GM12878 (cell line): Measurements from ENCODE around the gene HNF4A. TPM values are rescaled to one million over a fixed set of nuclear protein-coding genes. Genes with fewer than 3 reads are reported as not detected.

Source experiments
- ATAC-seq: fragments of 200-7000 bp; cut with Tn5 transposase; 3 replicates; pipeline ENCODE4 v1.9.1; 2020; ENCODE audit warnings: mild to moderate bottlenecking, moderate library complexity
- BruUV-seq: library from RNA; stranded (reverse); fragments of 400-500 nt; replicated peaks from 2 replicates; lab custom pipeline; 2021; lab: Mats Ljungman, UMichigan
- CTCF ChIA-PET: fragments of 300-600 bp; sonication (Branson Sonifier 250); formaldehyde crosslinking; extraction: SDS; loops from one replicate; lab custom pipeline; 2021; ENCODE audit warnings: inconsistent platforms; lab: Yijun Ruan, JAX
- POLR2A ChIA-PET: fragments of 350-600 bp; formaldehyde crosslinking; extraction: SDS; loops from one replicate; lab custom pipeline; 2021; ENCODE audit warnings: inconsistent platforms; lab: Charles Lee
- RAD21 ChIA-PET: fragments of 300-600 bp; sonication (Branson Sonifier 250); formaldehyde crosslinking; loops from one replicate; lab custom pipeline; 2023; ENCODE audit warnings: antibody characterized with exemption; ENCODE audit not compliant: unreplicated experiment; lab: Charles Lee
- SMC1A ChIA-PET: fragments of 300-600 bp; sonication (Branson Sonifier 250); formaldehyde crosslinking; loops from one replicate; lab custom pipeline; 2023; ENCODE audit not compliant: unreplicated experiment, uncharacterized antibody; lab: Charles Lee
- DNase-seq: peaks from one replicate; pipeline ENCODE4 v3.0.0-alpha.2; 2011; ENCODE audit warnings: low read depth, low spot score
- FAIRE-seq: peaks from 3 replicates; lab custom pipeline; 2011; peaks lifted over from hg19 to GRCh38; lab: Jason Lieb, UNC
- H2AFZ ChIP-seq: 2 replicates; pipeline ENCODE4 v1.6.0; 2011; ENCODE audit warnings: low read depth, low read length, control low read depth; ENCODE audit not compliant: control insufficient read depth
- H3K27ac ChIP-seq: 2 replicates; pipeline ENCODE4 v1.5.1; 2011; ENCODE audit warnings: control low read depth; ENCODE audit not compliant: control insufficient read depth, insufficient read depth
- H3K27me3 ChIP-seq, 2 experiments: replicated peaks in 1 of 2; 2 replicates each; pipeline versions ENCODE4 v1.6.0 to v1.6.1; 2011; ENCODE audit warnings: low read length in 1 of 2; ENCODE audit not compliant: control insufficient read depth in 2 of 2, insufficient read depth in 2 of 2
- H3K36me3 ChIP-seq, 2 experiments: 2 replicates each; pipeline ENCODE4 v1.5.1; 2011; ENCODE audit warnings: low read length in 1 of 2; ENCODE audit not compliant: control insufficient read depth in 2 of 2, insufficient read depth in 2 of 2
- H3K4me1 ChIP-seq: 2 replicates; pipeline ENCODE4 v1.6.1; 2011; ENCODE audit warnings: mild to moderate bottlenecking, low read length, moderate library complexity, mixed read lengths; ENCODE audit not compliant: control insufficient read depth, insufficient read depth
- H3K4me2 ChIP-seq: 2 replicates; pipeline ENCODE4 v1.6.0; 2011; ENCODE audit warnings: control low read depth; ENCODE audit not compliant: control insufficient read depth, insufficient read depth
- H3K4me3 ChIP-seq: fragments of 200-600 bp; sonication (generic); 2 replicates; pipeline ENCODE4 v1.5.1; 2016
- H3K79me2 ChIP-seq: 2 replicates; pipeline ENCODE4 v1.6.0; 2011; ENCODE audit warnings: low read length; ENCODE audit not compliant: control insufficient read depth, insufficient read depth
- H3K9ac ChIP-seq: 2 replicates; pipeline ENCODE4 v1.8.0; 2011; ENCODE audit warnings: low read length, control low read depth, mixed read lengths; ENCODE audit not compliant: control insufficient read depth, insufficient read depth
- H3K9me3 ChIP-seq: replicated peaks from 3 replicates; pipeline ENCODE4 v1.5.1; 2011; ENCODE audit warnings: mild to moderate bottlenecking, low read length; ENCODE audit not compliant: control insufficient read depth, insufficient read depth
- H4K20me1 ChIP-seq: 2 replicates; pipeline ENCODE4 v1.6.0; 2011; ENCODE audit not compliant: control insufficient read depth, insufficient read depth
- BMI1 ChIP-seq: fragments of 450-650 bp; IDR thresholded peaks from 2 replicates; pipeline ENCODE4 v1.6.1; 2016; ENCODE audit warnings: mild to moderate bottlenecking, moderate library complexity, borderline replicate concordance
- BRCA1 ChIP-seq: IDR thresholded peaks from 2 replicates; pipeline ENCODE4 v1.6.1; 2011; ENCODE audit warnings: low read depth, low read length, improper control_type of control experiment
- MEF2A ChIP-seq: IDR thresholded peaks from 2 replicates; pipeline ENCODE4 v1.6.1; 2011; ENCODE audit warnings: low read depth, mild to moderate bottlenecking, low read length, moderate library complexity; ENCODE audit not compliant: insufficient read depth
- NR2C1 ChIP-seq: fragments of 450-650 bp; IDR thresholded peaks from 2 replicates; pipeline ENCODE4 v1.6.1; 2017; ENCODE audit warnings: antibody characterized with exemption, mild to moderate bottlenecking, moderate library complexity
- POLR2A ChIP-seq: IDR thresholded peaks from 2 replicates; pipeline ENCODE4 v1.6.1; 2011; ENCODE audit warnings: low read depth, mild to moderate bottlenecking, low read length
- RAD51 ChIP-seq: fragments of 450-650 bp; IDR thresholded peaks from 2 replicates; pipeline ENCODE4 v1.6.1; 2016; ENCODE audit warnings: moderate library complexity, mild to moderate bottlenecking, inconsistent platforms
- TCF7 ChIP-seq: IDR thresholded peaks from 2 replicates; pipeline ENCODE4 v1.6.1; 2014; ENCODE audit warnings: antibody characterized with exemption, borderline replicate concordance
- ZBED1 ChIP-seq: IDR thresholded peaks from 2 replicates; pipeline ENCODE4 v1.6.1; 2016; ENCODE audit warnings: borderline replicate concordance
- ZNF207 ChIP-seq: fragments of 450-650 bp; IDR thresholded peaks from 2 replicates; pipeline ENCODE4 v1.6.1; 2014; ENCODE audit warnings: antibody characterized with exemption, mild to moderate bottlenecking, borderline replicate concordance
- WGBS: methylation state at CpG from one replicate; pipeline ENCODE4 v1.1.6; 2016; ENCODE audit warnings: low lambda C conversion rate; ENCODE audit not compliant: insufficient replicate concordance, insufficient coverage; ENCODE audit errors: missing lambda C conversion rate; 5-methylcytosine and 5-hydroxymethylcytosine counted together
- in situ Hi-C: fragments of 300-500 bp; cut with MboI; formaldehyde crosslinking; loops from 9 replicates; pipeline ENCODE4 v1.14.3; 2018; ENCODE audit warnings: mixed read lengths
- intact Hi-C: fragments of 100-400 bp; cut with micrococcal nuclease; formaldehyde crosslinking; loops from one replicate; pipeline ENCODE4 v1.14.2; 2022; ENCODE audit not compliant: unreplicated experiment
- polyA plus RNA-seq, 11 experiments: library from polyadenylated mRNA; depleted of rRNA in 4 of 11; unstranded in 6 of 11; stranded (reverse) in 5 of 11; fragments of >200 nt; fragmentation: Nextera tagmentation in 4 of 11; fragmentation: Illumina TruSeq in 1 of 11; extraction: Ambion mirVana in 4 of 11; extraction: Trizol in 1 of 11; gene quantifications; 1 replicate in 1 of 11; 2 replicates in 10 of 11; pipeline versions ENCODE4 v1.2.1 to v1.2.3, GENCODE V29; 2011 to 2016; ENCODE audit warnings: inconsistent platforms in 2 of 11, missing spikeins in 2 of 11, low read depth in 1 of 11
- total RNA-seq, 4 experiments: library from RNA; depleted of rRNA in 3 of 4; stranded (reverse); fragments of >200 nt in 3 of 4; fragmentation: Illumina TruSeq in 1 of 4; extraction: Trizol in 1 of 4; gene quantifications; 2 replicates each; pipeline versions ENCODE4 v1.2.1 to v1.2.3, GENCODE V29; 2013 to 2021
- TF ChIP-seq, protein P1 (sequence below): fragments of 450-650 bp; IDR thresholded peaks from 2 replicates; pipeline ENCODE4 v1.6.1; 2017; ENCODE audit warnings: mild to moderate bottlenecking, moderate library complexity
- TF ChIP-seq, protein P2 (sequence below): fragments of 450-650 bp; IDR thresholded peaks from 2 replicates; pipeline ENCODE4 v1.6.1; 2017; ENCODE audit warnings: mild to moderate bottlenecking, low read depth, inconsistent platforms; ENCODE audit not compliant: poor library complexity, severe bottlenecking
- TF ChIP-seq, protein P3 (sequence below): fragments of 450-650 bp; IDR thresholded peaks from 2 replicates; pipeline ENCODE4 v1.6.1; 2017; ENCODE audit warnings: borderline replicate concordance
- TF ChIP-seq, protein P4 (sequence below): IDR thresholded peaks from 2 replicates; pipeline ENCODE4 v1.6.1; 2011; ENCODE audit warnings: low read depth, mild to moderate bottlenecking, low read length, moderate library complexity, borderline replicate concordance; ENCODE audit errors: extremely low read depth

Gene HNF4A
- total and polyA plus RNA-seq, 10 of the 15 experiments (the other 5 are each of a cell fraction or from before 2014, with no cell fraction given) = 0.21 TPM; not detected in 9

DNA sequence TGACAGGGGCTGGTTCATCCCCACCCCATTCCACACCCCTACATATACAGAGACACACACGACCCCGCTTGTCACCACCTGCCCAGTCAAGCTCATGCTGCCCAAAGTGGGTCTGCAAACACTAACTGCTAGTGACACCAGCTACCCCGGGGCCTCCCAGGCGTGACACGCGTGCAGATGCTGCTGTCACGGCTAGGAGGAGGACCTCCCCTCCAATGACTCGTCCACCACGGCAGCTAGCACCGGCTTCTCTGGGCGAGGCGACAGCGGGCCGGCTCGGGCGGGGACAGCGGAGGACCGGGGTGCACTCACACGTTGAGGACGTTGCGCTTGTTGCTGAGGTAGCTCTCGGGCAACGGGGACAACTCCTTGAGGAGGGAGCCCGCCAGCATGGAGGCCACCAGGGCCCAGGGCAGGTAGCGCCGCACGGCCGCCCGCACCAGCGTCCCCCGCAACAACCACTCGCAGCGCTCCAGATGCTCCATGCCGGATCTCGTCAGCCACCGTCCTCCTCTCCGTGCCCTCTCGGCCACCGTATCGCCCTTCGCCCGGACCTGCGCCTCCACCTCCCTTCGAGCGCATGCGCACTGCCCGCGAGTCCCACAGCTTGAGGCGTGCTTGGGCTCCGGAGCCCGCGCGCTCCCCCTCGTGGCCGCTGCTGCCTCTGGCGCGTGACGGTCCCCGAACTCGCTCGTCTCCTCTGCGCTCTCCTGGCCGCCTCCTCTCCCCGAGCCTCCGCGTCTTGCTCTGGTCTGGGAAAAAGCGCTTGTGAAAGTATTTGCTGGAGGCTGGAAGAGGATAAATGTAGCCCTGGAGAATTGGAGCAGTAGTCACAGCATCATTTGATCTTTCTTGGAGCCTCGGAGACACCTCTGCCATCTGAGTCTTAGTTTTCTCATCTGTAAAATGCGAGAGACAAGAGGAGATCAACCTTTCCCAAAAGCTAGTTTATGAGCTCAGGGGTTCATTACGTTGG is 44.5 kb upstream of the HNF4A start, which contains the start of gene FITM2:
Gene FITM2, minus strand, starts transcription at position 539 of the 976 bp plus-strand sequence. Its CDS starts 54 bp downstream, at position 485.
- BruUV-seq = no TSS peak
- Histone ChIP-seq H3K4me3 (peak within 1 kb of the TSS; percentile 90), H3K4me2 (peak within 1 kb of the TSS; percentile 81), H2AFZ (peak within 1 kb of the TSS; percentile 97), H3K27ac (peak within 1 kb of the TSS; percentile 57), H3K79me2 (peaks cover 6% of the 10 kb centered on the region; the same call in 1 of the 2 replicates), H3K9ac (peak within 1 kb of the TSS; percentile 76), H3K9me3 (no peaks in the 10 kb centered on the region), H3K4me1 (no peaks in the 10 kb centered on the region), H4K20me1 (no peaks in the 10 kb centered on the region), H3K27me3 (no peaks in the 10 kb centered on the region), H3K36me3 (0 out of 4 replicates have a peak, but pooled peaks cover 0 to 2% of the 10 kb centered on the region in 2 experiments)
- POLR2A ChIA-PET = interaction anchor here (2.2 kb wide), 1 partner anchor 93 kb away, joined by 8 read pairs; no protein-coding TSS in a partner anchor
- peak; percentile 96 for ATAC-seq
- DNase-seq = peak; percentile 84
- SMC1A ChIA-PET = interaction anchor here (1.8 to 7.3 kb wide), 5 partner anchors 9 to 194 kb away, joined by 4 to 118 read pairs (median 6); no protein-coding TSS in a partner anchor
- RAD21 ChIA-PET = interaction anchor here (0.8 to 6.3 kb wide), 5 partner anchors 94 to 230 kb away, joined by 3 to 73 read pairs (median 4); no protein-coding TSS in a partner anchor
- CTCF ChIA-PET = interaction anchor here (0.5 to 8.1 kb wide), 28 partner anchors 9 to 447 kb away, joined by 3 to 257 read pairs (median 4); partner anchors contain the start of gene OSER1
- intact Hi-C loops = loop anchor here (1.0 kb wide), 1 partner anchor 96 kb away; no protein-coding TSS in a partner anchor
- in situ Hi-C loops = loop anchor here (5.0 kb wide), 1 partner anchor 94 kb away; no protein-coding TSS in a partner anchor
- FAIRE-seq = peak; percentile 98
- WGBS = 3% methylated on average over 68 of the region's 70 CpGs
- TF ChIP-seq POLR2A = peak; percentile 80
- TF ChIP-seq TCF7 = no peak
- no peak for TF ChIP-seq NR2C1
- no peak for TF ChIP-seq BMI1
- TF ChIP-seq, protein P1, sequence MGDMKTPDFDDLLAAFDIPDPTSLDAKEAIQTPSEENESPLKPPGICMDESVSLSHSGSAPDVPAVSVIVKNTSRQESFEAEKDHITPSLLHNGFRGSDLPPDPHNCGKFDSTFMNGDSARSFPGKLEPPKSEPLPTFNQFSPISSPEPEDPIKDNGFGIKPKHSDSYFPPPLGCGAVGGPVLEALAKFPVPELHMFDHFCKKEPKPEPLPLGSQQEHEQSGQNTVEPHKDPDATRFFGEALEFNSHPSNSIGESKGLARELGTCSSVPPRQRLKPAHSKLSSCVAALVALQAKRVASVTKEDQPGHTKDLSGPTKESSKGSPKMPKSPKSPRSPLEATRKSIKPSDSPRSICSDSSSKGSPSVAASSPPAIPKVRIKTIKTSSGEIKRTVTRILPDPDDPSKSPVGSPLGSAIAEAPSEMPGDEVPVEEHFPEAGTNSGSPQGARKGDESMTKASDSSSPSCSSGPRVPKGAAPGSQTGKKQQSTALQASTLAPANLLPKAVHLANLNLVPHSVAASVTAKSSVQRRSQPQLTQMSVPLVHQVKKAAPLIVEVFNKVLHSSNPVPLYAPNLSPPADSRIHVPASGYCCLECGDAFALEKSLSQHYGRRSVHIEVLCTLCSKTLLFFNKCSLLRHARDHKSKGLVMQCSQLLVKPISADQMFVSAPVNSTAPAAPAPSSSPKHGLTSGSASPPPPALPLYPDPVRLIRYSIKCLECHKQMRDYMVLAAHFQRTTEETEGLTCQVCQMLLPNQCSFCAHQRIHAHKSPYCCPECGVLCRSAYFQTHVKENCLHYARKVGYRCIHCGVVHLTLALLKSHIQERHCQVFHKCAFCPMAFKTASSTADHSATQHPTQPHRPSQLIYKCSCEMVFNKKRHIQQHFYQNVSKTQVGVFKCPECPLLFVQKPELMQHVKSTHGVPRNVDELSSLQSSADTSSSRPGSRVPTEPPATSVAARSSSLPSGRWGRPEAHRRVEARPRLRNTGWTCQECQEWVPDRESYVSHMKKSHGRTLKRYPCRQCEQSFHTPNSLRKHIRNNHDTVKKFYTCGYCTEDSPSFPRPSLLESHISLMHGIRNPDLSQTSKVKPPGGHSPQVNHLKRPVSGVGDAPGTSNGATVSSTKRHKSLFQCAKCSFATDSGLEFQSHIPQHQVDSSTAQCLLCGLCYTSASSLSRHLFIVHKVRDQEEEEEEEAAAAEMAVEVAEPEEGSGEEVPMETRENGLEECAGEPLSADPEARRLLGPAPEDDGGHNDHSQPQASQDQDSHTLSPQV = peak; percentile 61; the same call in 1 of the 2 replicates
- TF ChIP-seq, protein P2, sequence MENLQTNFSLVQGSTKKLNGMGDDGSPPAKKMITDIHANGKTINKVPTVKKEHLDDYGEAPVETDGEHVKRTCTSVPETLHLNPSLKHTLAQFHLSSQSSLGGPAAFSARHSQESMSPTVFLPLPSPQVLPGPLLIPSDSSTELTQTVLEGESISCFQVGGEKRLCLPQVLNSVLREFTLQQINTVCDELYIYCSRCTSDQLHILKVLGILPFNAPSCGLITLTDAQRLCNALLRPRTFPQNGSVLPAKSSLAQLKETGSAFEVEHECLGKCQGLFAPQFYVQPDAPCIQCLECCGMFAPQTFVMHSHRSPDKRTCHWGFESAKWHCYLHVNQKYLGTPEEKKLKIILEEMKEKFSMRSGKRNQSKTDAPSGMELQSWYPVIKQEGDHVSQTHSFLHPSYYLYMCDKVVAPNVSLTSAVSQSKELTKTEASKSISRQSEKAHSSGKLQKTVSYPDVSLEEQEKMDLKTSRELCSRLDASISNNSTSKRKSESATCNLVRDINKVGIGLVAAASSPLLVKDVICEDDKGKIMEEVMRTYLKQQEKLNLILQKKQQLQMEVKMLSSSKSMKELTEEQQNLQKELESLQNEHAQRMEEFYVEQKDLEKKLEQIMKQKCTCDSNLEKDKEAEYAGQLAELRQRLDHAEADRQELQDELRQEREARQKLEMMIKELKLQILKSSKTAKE = no peak
- TF ChIP-seq, protein P3, sequence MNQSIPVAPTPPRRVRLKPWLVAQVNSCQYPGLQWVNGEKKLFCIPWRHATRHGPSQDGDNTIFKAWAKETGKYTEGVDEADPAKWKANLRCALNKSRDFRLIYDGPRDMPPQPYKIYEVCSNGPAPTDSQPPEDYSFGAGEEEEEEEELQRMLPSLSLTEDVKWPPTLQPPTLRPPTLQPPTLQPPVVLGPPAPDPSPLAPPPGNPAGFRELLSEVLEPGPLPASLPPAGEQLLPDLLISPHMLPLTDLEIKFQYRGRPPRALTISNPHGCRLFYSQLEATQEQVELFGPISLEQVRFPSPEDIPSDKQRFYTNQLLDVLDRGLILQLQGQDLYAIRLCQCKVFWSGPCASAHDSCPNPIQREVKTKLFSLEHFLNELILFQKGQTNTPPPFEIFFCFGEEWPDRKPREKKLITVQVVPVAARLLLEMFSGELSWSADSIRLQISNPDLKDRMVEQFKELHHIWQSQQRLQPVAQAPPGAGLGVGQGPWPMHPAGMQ = no peak
- TF ChIP-seq RAD51 = no peak
- TF ChIP-seq ZBED1 = no peak
- TF ChIP-seq, protein P4, sequence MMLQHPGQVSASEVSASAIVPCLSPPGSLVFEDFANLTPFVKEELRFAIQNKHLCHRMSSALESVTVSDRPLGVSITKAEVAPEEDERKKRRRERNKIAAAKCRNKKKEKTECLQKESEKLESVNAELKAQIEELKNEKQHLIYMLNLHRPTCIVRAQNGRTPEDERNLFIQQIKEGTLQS = peak; percentile 43; the same call in 1 of the 2 replicates
- TF ChIP-seq BRCA1 = no peak
- TF ChIP-seq ZNF207 = peak; percentile 56; the same call in 1 of the 2 replicates
- no peak for TF ChIP-seq MEF2A
